ENCODE results near the gene ITPR2.
"Not testable (repeated sequence)": the region's sequence is repeated elsewhere in the genome, so short reads cannot be mapped to it uniquely, and the experiment has no call there.

- not testable (repeated sequence) for TF ChIP-seq YY1 (IDR thresholded peaks at IDR 0.05); EGR1 (IDR thresholded peaks at IDR 0.05; ENCODE audit: low read depth in 2 of 2); CTCF (IDR thresholded peaks at IDR 0.05; ENCODE audit: low read depth, low read length, missing input control); ATF3 (IDR thresholded peaks at IDR 0.05); GABPA (IDR thresholded peaks at IDR 0.05 in 1 of 2, conservative IDR thresholded peaks at IDR 0.05 in 1 of 2); SP1 (IDR thresholded peaks at IDR 0.05); MAX (IDR thresholded peaks at IDR 0.05); HNF4G (IDR thresholded peaks at IDR 0.05); JUND (IDR thresholded peaks at IDR 0.05); REST (IDR thresholded peaks at IDR 0.05); TAF1 (conservative IDR thresholded peaks at IDR 0.05)
Observed at GRCh38 chr12:26729137-26729671, 103.8 kb downstream of the ITPR2 start.
